ENCODE results near the gene IRAG1. TPM values are rescaled to one million over a fixed set of nuclear protein-coding genes. Genes with fewer than 3 reads are reported as not detected.
A peak's percentile ranks its signal among the peaks of the same experiment; 100 is the strongest.

IRAG1 gene
- polyA plus RNA-seq, 4 donors = 10.1 to 12.1 (median 10.4) TPM

DNA sequence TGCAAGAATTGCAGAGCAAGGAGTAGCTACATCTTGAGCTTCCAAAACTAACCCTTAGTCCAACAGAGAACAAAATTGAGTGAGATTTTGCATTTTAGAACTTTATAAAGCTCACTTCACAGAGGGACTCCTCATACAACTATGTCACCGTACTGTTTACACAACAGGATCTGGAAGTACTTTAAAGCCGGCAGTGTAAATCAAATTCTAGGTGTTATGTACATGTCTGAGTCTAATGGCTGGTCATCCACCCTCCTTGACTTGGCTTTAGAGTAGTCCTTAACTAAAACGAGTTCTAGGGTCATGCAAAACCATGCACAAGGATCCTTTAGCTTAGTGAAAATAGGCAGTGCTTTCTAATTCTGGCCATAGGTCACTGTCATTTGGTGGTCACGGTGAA, 23.5 kb downstream of the IRAG1 start:
- no peak for DNase-seq (ENCODE audit: low read depth in 4 of 4, low spot score in 2 of 4)

DNA sequence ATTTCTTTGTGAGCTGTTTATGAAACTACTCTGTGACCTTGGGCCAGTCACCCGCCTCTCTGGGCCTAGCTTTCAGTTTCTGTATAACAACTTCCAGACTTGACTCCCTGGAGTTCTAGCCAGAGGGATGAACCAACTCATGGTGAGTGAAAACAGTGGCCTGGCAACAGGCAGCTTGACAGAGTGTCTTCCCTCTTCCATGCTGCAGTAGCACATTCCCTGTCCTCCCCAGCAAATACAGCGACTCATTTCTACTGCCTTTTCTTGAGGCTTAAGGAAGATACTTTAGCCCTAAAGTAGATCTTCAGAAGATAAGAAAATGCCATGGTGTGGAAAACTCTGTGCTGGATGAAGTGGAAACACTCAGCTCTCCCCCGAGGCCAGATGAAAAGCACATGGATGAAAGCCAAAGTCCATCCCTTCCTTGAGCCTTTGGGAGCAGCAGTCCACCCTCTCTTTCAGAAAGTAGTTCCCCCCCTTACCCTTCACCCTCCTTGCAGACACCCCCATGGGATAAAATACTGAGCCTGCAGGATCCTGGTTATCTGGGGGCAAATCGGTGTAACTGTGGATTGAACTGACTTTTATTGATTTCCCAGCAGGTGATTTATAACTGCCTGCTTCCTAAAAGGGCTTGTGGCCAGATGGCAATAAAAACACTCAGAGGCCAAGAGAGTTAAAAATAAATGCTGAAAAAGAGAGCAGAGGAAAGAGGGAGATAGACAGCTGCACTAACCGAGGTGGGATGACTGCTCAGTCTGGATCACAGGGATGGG, 24.1 kb downstream of the IRAG1 start:
- peak in 1 of 4 donors; percentile 40 for DNase-seq (ENCODE audit: low read depth in 4 of 4, low spot score in 2 of 4)

DNA sequence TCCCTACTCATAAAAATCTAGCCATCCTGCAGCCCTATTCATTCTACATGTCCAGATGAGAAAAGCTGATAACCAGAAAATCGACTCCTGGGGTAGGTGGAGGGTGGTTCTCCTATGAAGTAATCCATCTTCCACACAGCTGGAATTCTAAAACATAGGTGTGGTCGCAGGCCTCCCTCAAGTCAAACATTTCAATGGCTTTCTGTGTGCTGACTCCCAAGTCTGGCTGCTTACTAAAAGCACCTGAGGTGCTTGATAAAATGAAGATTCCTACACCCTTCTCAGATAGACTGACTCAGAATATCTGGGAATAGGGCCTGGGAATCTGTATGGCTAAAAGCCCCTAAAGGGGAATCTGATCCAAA, 26.1 kb downstream of the IRAG1 start:
- DNase-seq (ENCODE audit: low read depth in 4 of 4, low spot score in 2 of 4) = no peak

DNA sequence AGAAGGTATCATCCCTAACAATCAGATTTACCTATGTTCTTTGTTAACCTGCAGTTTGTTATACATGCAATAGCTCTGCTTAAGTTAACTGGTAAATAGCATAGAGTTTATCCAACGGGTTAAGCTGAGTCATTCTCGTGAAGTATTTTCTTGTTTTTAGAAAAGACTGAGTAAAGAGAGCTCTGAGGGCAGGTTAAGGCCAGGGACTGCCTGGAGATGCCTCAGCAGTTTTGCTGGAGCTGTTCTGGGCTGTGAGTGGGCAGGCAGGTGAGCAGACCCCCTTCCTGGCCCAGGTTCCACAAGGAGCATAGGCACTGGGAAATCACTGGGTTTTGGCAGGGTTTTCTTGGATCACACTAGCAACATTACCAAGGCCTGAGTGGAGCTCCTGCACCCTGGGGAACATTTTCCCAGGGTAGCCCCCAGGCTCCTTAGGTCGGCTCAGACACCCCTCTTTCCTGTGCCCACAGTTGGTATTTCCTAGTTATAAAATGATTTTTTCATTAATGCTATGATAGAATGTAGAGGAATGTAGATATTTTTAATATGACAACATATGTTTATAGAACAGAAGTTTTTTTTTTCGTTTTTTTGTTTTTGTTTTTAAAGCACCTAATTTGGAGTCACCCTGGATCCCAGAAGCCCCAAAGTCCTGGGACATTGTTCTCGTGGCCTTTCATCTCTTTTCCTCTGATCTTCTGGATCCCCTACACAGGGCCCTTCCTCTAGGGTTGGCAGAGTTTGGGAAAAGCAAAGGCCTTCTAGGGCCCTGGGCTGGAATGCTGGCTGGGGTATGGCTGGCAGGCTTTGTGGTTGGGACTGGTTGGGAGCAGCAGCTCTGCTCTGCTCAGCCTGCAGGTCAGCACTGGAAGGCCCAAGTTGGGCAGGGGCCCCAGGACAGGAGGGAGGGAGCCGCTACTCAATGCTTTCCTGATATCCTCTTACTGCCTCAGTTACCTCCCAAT, 26.7 kb downstream of the IRAG1 start:
- DNase-seq (ENCODE audit: low read depth in 4 of 4, low spot score in 2 of 4) = no peak

DNA sequence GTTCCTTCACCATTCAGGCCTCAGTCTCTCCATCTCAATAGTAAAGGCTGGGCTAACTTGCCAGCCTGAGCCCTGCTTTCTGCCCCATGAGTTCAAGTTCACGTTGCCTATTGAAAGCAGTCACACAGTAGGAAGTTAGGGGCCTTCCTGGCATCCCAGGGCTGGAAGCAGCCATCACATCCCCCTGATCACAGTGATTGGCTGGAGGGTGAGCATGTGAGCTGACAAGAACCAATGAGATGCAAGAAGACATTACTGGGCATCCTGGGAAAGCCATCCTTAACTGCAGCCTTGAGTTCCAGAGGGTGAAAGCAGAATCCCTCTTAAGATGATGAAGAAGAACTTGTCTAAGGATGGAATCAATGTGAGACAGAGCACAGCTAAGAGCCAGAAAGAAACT, 29.1 kb downstream of the IRAG1 start:
- no peak for DNase-seq (ENCODE audit: low read depth in 4 of 4, low spot score in 2 of 4)

DNA sequence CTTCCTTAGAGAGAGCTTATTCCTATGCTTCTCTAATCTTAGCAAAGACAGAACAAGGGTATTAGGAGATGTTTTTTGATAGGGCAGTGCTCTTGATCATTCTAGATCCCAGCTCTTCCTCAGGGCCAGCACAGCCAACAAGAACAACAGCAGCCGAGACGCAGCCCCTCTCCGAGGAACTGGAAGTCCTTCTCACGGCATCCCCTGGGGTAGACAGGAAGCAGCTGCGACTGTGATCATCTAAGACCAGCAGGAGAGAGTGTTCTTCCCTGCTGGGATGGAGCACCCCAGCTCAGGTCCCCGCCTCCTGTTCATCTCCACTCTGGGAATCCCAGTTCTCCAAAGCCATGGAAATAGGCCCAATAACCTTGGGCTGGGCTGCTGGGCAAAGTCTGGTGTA, 29.6 kb downstream of the IRAG1 start:
- DNase-seq (ENCODE audit: low read depth in 4 of 4, low spot score in 2 of 4) = no peak

DNA sequence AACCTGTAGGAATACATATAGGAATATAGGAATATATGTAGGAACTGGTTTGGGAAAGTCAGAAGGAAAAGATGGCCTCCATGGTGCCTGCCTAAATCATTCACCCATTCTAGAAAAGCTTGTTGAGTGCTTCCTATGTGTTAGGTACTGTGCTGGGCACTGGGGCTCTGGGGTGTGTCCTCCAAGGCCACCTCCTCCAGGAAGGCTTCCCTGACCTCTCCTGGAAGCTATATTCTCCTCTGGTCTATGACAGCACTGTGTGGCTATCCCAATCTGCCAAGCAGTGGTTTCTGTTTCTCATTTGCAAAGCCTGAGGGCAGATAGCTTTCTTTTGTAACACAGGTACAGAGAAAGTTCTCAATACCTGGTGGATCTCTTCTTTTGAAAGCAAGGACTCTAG, 30.2 kb downstream of the IRAG1 start:
- no peak for DNase-seq (ENCODE audit: low read depth in 4 of 4, low spot score in 2 of 4)

DNA sequence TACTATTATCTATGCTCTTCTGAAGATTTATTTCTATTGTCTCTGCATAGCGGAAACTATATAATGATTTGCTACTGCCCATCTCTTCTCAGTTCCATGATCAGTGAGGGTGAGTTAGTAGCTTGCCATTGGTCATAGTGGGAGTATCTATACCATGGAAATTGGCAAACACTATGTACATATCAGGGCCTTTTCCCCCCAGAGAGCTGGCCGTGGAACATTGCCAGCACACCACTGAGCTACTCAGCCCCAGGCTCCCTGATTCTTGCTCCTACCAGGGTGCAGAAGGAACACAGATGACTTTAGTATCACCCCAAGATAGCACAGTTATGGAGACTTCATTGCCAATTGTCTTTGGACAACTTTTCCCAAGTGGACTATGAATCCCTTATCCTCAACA, 33.2 kb downstream of the IRAG1 start:
- no peak for DNase-seq (ENCODE audit: low read depth in 4 of 4, low spot score in 2 of 4)

DNA sequence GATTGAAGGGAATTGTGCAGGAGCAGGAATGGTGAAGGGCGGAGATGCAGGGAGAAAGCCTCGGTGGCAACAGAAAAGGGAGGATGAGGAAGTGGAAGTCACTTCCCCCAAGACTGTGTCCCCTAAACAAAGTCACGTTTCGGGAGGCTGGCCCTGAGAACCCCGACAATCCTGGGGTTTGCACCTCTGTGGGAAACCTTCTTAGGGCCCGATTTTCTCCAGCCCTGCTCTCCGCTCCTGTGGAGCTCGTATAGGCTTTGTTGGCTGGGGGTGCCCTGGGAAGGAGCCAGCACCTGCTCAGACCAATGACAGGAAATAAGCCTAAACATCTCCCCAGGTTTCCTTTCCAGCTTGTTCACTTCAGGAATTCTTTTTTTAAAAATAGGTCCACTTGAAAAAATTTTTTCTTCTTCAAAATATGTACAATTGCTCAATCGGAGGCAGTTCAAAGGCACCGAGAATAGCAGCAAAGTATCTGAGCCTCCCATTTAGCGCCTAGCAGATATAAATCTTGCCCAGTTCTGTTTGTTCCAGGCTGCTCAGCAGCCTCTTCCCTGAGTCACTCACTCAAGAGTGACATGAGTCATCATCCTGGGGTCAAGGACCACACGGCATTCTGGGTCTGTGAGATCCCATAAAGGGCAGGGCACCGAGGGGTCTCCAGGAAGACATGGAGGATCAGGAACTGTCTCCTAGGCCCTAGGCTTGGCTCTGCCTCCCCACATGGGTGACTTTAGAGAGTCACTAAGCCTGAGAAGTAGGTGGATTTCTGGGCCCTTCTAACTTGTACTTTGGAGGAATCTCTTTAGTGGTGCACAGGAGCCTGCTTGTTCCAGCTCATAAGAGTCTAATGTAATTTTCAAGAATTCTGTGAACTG, 34.0 kb downstream of the IRAG1 start:
- DNase-seq (ENCODE audit: low read depth in 4 of 4, low spot score in 2 of 4) = no peak

DNA sequence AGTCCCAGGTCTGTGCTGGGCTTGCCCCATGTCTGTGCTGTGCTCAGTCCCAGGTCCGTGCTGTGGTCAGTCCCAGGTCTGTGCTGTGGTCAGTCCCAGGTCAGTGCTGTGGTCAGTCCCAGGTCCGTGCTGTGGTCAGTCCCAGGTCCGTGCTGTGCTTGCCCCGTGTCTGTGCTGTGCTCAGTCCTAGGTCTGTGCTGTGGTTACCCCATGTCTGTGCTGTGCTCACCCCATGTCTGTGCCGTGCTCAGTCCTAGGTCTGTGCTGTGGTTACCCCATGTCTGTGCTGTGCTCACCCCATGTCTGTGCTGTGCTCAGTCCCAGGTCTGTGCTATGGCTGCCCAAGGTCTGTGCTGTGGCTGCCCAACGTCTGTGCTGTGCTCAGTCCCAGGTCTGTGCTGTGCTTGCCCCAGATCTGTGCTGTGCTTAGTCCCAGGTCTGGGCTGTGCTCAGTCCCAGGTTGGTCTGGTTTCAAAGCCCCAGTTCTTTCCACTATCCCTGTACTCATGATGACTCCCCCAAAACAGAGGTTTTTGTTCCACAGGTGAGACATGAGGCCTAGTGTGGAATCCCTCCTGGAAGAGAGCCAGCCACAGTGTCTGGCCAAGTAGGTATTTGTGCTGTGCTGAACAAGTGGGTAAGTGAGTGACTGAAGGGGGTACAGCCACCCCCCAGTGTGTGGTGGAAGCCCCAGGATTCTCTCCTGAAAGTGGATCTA, 34.8 kb downstream of the IRAG1 start:
- DNase-seq (ENCODE audit: low read depth in 4 of 4, low spot score in 2 of 4) = no peak

DNA sequence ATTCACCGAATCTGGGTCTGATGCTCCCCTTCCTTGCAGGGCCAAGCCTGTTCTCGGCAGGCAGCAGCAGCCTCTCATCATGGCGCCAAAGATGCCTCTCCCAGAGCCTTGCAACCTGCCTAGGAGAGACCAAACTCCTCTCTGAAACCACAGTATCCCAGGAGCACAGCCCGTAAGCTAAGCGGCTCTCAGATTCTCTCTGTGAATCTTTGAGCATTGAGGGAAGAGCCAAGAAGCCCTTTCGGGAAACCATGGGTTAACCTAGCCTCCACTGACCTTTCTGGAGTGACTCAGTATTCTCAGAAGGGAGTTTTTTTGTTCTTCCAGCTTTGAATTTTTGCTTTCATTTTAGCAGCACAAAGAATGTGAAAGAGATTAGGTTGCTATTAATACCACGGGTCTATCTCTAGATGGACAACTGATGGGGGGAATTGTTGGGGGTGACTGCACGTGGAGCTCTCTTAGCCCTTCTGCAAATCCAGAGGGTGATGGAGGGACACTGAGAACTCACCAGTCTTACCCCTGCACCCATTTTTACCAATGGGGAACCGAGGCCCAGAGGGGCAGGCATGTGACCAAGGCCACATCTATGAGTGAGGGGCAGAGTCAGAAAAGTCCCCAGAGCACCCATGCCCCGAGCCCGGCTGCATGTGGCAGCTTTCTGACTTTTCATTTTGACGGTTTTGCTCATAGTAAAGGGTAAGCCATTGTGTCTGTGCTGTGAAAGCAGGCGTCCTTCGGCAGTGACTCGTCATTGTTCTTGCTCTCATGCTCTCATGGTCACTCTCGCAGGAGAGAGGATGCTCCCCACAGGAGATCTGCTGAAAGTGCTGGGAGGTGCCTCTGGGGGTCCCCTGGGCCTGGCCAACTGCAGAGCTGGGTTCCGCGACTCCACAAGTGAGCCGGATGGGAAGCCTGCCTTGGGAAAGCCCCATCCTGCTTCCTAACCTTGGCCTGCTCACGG, 36.0 kb downstream of the IRAG1 start:
- no peak for DNase-seq (ENCODE audit: low read depth in 4 of 4, low spot score in 2 of 4)

DNA sequence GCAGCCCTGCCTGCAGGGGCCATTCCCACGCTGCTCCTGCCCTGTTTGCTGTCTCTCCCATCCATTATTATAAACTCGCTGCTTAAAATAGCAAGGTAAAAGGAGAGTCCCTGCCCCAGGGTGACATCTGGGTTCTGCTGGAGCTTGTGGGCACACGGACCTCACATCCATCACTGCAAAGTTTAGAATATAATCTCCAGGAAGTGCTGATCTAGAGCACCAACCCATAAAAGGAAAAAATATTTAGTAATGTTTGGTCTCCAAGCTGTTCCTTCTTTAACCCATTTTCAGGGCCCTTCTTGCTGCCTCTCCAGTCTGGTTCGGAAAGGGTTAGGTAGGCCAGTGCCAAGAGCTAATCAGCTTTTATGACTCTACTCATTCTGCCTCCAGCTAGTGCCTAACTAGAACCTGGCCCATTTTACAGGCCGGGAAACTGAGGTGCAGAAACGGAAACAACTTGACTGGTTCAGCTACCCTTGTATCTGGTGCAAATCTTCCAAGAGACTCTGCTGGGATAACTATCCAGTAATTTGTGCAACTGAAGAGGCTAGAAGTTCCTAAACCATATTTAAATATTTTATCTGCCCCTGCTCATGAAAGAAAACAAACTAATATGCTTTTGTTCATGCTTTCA, 37.5 kb downstream of the IRAG1 start:
- DNase-seq (ENCODE audit: low read depth in 4 of 4, low spot score in 2 of 4) = no peak

DNA sequence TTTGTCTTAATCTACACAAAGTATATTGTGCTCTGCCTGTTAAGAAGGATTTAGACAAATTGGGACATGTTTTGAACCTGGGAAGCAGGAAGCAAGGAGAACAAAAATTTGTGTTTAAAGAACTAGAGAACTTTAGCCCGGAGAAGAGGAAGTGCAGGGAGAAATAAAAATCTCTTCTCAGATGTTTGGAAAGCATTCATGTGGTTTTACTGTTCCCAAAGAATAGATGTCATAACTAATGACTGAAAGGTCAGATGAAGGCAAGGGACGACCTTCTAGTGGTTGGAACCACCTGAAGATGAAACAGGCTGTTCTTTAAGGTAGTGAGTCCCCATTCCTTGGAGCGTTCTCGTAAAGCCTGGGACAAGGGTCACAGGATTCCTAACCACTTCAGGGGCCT, 38.3 kb downstream of the IRAG1 start:
- DNase-seq (ENCODE audit: low read depth in 4 of 4, low spot score in 2 of 4) = no peak

DNA sequence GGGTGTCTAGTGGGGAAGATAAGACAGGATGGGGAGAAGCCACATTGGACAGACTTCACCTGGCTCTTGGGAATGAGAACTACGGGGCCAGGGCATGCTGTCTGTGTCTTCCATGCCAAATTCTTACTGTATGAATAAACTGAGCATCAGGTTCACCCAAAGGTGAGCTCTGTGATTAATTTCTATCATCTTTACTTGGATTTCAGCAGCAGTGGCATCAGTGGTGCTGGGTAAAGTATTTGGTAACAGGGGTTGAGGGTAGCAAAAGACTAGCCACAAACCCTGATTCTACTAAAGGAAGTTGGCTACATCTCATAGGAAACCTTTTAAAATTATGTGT, 38.8 kb downstream of the IRAG1 start:
- no peak for DNase-seq (ENCODE audit: low read depth in 4 of 4, low spot score in 2 of 4)

DNA sequence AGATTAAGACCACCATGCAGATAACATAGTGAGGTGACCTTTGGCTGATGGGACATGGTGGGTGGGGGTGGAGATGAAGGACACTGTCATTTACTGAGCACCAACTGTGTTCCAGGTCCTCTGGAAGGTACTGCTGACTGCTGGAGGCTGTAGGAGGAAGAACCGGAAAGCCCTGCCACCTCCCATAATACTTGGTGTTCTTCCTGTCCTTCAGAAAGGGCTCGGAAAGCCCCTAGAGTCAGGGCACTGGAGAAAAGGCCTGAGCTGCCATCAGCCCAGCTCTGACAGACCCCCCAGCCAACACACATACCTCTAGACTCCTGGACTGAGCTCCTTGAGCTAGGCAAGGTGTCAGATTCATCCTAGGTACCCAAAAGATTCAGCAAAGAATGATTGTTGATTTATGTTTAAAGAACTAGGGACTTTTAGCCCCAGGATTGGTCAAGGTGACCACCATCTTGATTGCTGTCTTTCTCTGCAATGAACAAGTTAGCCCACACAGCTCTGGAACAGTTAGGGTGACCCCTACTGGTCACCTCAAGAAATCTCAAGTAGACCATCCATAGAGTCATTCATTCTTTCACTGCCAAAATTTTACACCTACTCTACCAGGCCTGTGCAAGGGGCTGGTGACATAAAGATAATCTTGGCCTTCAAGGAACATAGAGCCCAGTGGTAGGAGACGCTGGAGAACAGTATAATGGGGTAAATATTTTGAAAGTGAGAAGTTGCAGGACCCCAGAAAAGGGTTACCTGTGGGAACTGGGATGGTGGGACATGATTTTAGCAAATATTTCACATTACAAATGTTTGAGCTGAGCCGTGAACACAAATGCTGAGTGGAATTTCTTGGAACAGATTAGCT, 39.4 kb downstream of the IRAG1 start:
- DNase-seq (ENCODE audit: low read depth in 4 of 4, low spot score in 2 of 4) = no peak

DNA sequence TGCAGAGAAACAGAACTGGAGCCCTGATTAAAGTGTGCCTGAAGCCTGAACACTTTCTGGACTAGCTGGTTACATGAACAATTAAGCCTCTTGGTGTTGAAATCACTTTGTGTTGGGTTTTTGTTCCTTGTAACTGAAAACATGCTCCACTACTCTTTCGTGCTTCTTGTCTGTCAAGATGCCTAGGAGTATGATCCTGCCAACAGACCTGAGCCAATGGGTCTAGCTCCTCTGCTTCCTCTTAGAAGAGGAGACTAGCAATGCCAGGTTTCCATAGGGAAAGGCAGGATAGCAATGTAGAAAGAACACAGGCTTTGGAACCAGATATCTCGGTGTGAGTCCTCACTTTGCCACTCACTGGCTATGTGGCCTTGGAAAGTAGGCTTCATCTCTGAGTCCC, 40.3 kb downstream of the IRAG1 start:
- DNase-seq (ENCODE audit: low read depth in 4 of 4, low spot score in 2 of 4) = no peak

DNA sequence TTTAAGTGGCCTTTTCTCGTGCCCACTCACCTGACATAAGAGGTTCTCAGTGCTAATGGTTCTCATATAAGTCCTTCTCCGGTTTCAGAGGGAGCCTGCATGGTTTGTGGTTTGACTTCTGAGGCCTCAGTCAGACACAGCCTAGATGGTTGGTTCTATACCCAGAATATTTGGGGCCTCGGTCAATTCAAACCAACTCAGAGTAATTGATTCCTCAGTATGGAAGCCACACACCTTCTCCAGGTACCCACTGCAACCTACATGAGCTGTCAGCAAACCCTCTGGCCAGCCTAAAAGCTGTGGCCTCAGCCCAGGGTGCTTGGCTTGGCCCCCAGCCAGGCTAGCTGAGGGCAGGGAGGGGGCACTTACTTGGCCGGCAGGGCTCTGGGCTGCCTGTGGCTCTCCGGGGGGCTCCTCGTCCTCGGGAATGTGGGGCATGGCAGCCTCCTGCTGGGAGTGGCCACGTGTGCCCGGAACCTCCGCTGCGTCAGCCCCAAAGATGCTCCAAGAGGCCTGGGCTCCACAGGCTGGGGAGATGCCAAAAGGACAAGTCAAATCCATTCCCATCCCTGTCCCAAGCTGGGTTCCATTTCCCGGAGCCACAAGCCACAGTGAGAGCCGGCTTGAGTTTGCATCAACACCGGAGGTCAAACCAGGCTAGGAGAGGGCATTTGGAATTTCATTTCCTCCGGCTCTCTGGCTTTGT, 41.7 kb downstream of the IRAG1 start:
- DNase-seq (ENCODE audit: low read depth in 4 of 4, low spot score in 2 of 4) = no peak

Data from left renal cortex interstitium (tissue), 4 donors.